GM19397 (cell line): Measurements from ENCODE around the gene COLEC12.

Experiments used
- ATAC-seq: cut with Tn5 transposase; IDR thresholded peaks from one replicate; pipeline ENCODE4 v1.9.1; 2021; ENCODE audit warnings: mild to moderate bottlenecking, moderate library complexity; ENCODE audit not compliant: unreplicated experiment

The COLEC12 gene

GRCh38 chr18:500632-501405 lies at the start of gene COLEC12:
Gene COLEC12 (minus strand): TSS chr18:500701. CDS start chr18:500514, 187 bp downstream.
- ATAC-seq, result no peak

GRCh38 chr18:549967-550366 lies 49.5 kb upstream of the COLEC12 start:
- ATAC-seq, result no peak

- ATAC-seq, result no peak
Measured at GRCh38 chr18:543447-544078, 43.1 kb upstream of the COLEC12 start.

GRCh38 chr18:533995-534601 lies 33.6 kb upstream of the COLEC12 start:
- no peak for ATAC-seq

GRCh38 chr18:532632-533031 lies 32.1 kb upstream of the COLEC12 start:
- ATAC-seq, result no peak

GRCh38 chr18:532018-532417 lies 31.5 kb upstream of the COLEC12 start:
- ATAC-seq, result no peak

- no peak for ATAC-seq
Measured at GRCh38 chr18:527146-527545, 26.6 kb upstream of the COLEC12 start.

DNA sequence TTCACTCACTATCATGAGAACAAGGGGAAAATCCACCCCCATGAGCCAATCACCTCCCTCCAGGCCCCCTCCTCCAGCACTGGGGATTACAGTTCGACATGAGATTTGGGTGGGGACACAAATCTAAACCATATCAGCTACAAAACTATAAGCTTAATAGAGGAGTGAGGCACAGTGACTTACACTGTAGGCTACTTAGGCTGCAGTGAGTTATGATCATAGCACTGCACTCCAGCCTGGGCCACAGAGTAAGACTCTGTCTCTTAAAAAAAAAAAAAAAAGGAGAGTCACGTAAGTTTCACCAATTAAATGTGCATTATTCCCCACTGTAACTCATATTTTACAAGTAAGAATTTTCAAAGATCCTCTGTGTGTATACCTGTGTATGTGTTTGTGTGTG lies 26.2 kb upstream of the COLEC12 start:
- ATAC-seq, result no peak

- ATAC-seq, result no peak
Measured at GRCh38 chr18:525036-525797, 24.7 kb upstream of the COLEC12 start.

- ATAC-seq, result no peak
Measured at GRCh38 chr18:524466-524865, 24.0 kb upstream of the COLEC12 start.

DNA sequence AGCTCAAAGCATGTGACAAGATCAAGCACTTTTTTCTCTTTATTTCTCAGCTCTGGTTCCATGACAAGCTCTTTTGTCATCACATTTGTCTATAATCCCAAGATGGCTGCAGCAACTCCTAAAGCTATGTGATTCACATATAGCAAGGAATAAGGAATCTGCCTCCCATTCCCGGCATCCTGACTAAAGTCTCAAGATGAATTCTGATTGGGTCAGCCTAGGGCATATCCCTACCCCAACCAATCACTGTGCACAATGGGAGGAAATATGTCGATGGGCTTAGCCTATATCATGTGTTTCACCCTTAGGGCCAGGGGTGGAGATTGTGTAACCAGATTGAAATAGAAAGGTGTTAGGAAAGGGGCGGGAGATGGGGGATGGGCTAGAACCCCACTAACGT lies 23.1 kb upstream of the COLEC12 start:
- no peak for ATAC-seq

DNA sequence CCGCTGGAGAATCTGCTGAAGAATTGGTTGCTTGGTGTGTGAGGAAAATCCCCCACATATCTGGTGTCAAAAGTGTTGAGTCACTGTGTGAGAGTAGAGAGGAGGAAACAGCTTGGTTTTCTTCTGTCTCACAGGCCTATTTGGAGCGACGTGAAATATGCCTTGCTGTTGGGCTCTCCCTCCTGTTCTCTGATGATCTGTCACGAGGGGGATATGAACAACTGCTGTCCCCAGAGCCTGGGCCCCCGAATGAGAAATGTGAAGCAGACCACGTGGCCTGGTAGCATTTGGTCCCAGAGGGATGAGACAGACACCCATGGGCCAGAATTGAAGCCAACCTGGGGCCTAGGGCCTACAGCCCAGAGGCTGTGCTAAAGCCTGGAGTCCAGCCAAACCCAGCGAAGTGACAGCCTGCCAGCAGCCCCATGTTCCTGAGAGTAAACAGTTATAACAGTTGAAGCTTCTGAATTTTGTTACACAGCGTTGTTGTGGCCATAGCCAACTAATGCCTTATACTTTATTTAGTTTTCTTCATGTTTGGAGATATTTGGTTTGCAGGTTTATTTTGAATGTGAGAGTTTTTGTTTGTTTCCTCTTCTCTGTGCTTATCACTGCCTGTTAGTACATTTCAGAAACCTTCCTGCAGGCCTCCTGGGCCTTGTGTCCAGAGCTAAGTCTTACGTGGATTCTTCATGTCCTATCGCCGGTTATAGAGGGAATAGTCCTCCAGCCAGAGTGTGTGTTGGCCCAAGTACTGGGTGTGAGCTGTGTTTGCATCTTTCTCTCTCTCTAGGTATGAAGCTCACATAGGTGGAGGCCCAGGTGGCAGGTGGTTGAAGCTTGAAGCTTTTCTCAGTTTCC lies 18.7 kb upstream of the COLEC12 start:
- peak; percentile 87 for ATAC-seq

GRCh38 chr18:518081-518480 lies 17.6 kb upstream of the COLEC12 start:
- ATAC-seq, result no peak

DNA sequence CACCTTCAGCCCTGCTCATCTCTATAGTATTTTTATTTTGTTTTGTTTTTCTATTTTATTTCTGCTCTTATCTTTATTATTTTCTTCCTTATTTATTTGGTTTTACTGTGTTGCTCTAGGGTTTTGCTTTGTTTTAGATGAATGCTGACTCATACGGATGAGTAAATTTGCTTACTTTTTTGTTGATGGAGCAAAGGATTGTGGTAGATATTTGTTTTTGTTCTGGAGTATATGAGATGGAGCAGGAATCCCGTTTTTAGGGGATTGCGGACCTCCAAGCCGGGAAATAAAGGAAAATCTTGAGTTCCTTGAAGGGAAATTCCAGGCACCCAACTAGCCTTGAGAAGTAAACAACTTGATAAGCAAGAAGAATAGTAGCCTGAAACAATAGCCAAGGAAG lies 15.3 kb upstream of the COLEC12 start:
- ATAC-seq, result no peak

DNA sequence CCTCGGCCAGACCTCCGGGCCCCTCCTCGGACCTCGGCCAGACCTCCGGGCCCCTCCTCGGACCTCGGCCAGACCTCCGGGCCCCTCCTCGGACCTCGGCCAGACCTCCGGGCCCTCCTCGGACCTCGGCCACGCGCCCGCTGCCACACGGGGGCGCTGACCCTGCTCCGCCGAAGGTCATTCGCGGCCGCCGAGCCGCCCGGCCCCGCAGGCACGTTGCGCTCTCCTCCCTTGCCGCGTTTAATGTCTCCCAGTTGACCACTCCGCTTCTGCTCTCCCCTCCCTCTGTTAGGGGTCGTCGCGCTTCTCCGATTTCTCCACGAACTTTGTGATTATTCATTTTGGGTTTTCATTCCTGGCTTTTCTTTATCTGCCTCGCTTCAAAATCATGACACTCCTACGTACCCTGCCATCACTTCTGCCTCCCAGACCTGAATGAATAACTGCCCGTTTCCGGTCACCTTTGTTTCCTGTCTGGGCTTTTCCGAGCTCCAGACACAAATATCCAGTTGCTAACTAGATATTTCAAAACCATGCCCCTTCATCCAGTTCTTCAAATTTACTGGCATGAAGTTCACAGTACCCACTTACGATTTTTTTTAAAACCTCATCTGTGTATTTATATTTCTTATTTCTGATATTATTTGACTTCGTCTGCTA lies 14.8 kb upstream of the COLEC12 start:
- ATAC-seq, result no peak

DNA sequence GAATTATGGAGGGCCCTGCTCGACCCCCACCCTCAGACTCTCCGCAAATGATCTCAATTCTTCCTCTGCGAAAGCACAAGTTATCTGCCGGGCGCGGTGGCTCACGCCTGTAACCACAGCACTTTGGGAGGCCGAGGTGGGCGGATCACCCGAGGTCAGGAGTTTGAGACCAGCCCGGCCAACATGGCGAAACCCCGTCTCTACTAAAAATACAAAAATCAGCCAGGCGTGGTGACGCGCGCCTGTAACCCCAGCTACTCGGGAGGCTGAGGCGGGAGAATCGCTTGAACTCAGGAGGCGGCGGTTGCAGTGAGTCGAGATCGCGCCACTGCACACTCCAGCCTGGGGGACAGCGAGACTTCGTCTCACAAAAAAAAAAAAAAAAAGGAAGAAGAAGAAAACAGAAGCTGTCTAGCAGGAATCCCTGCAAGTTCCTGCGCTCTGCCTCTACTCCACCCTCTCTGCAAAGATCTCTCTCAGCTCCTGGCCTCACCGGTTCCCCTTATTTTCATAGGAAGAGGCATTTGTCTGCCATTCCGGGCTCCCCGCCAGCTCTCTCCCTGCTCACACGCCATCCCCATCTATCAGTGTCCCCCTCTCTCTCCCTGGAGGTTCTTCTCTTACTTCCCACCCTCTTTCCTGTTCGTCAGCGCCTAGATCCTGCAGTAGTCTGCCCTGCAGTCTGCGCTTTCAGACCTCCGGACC lies 13.5 kb upstream of the COLEC12 start:
- ATAC-seq, result no peak

DNA sequence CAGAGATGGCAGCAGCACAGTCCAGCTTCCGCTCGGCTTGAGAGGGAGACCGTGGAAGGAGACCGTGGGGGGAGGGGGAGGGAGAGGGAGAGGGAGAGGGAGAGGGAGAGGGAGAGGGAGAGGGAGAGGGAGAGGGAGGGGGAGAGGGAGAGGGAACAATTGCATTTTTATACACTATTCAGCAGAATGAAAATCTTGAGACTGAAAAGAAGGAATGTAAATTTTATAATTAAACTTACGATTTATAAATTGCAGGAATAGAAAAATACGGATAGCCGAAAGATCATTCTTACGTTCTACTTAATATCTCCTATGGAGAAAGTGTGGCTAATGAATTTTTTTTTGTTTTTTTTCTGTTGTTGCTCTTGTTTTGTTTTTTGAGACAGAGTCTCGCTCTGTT lies 12.5 kb upstream of the COLEC12 start:
- ATAC-seq, result no peak

GRCh38 chr18:508835-509234 lies 8.3 kb upstream of the COLEC12 start:
- ATAC-seq, result no peak

- ATAC-seq, result no peak
Measured at GRCh38 chr18:507636-508035, 7.1 kb upstream of the COLEC12 start.
